Osteoblast (primary cell): ENCODE results near the gene MEX3A. TPM values are rescaled to one million over a fixed set of nuclear protein-coding genes. Genes with fewer than 3 reads are reported as not detected.
A peak's percentile ranks its signal among the peaks of the same experiment; 100 is the strongest.

Experiments
- DNase-seq: peaks from one replicate; pipeline ENCODE4 v3.0.0; 2011; ENCODE audit warnings: low spot score, mixed read lengths; ENCODE audit not compliant: insufficient read length; ENCODE audit errors: missing footprints
- H2AFZ ChIP-seq: 2 replicates; pipeline ENCODE4 v1.6.0; 2011; ENCODE audit warnings: mild to moderate bottlenecking, low read length
- H3K27ac ChIP-seq: 2 replicates; pipeline ENCODE4 v1.5.1; 2011; ENCODE audit warnings: mild to moderate bottlenecking, low read depth, low read length, moderate library complexity
- H3K27me3 ChIP-seq: 2 replicates; pipeline ENCODE4 v1.6.0; 2012; ENCODE audit warnings: mild to moderate bottlenecking, control low read depth, inconsistent platforms, low read length, moderate library complexity; ENCODE audit not compliant: insufficient read depth
- H3K36me3 ChIP-seq: 2 replicates; pipeline ENCODE4 v1.5.1; 2011; ENCODE audit warnings: mild to moderate bottlenecking, low read length, control low read depth, moderate library complexity; ENCODE audit not compliant: insufficient read depth
- H3K4me1 ChIP-seq: 2 replicates; pipeline ENCODE4 v1.5.1; 2011; ENCODE audit warnings: mild to moderate bottlenecking, low read length, control low read depth, moderate library complexity; ENCODE audit not compliant: insufficient read depth
- H3K4me2 ChIP-seq: 2 replicates; pipeline ENCODE4 v1.6.0; 2011; ENCODE audit warnings: mild to moderate bottlenecking, low read length; ENCODE audit not compliant: insufficient read depth
- H3K4me3 ChIP-seq: fragments of 200-600 bp; sonication (generic); 3 replicates; pipeline ENCODE4 v1.5.1; 2012; ENCODE audit warnings: mild to moderate bottlenecking, low read length, inconsistent platforms; ENCODE audit not compliant: insufficient read depth
- H3K79me2 ChIP-seq: 2 replicates; pipeline ENCODE4 v1.6.0; 2012; ENCODE audit warnings: mild to moderate bottlenecking, low read length, control low read depth, inconsistent platforms; ENCODE audit not compliant: insufficient read depth
- H3K9me3 ChIP-seq: 2 replicates; pipeline ENCODE4 v1.5.1; 2011; ENCODE audit warnings: low read depth, low read length, control low read depth
- H4K20me1 ChIP-seq: 2 replicates; pipeline ENCODE4 v1.6.0; 2012; ENCODE audit warnings: mild to moderate bottlenecking, low read length, control low read depth; ENCODE audit not compliant: insufficient read depth
- CTCF ChIP-seq: IDR thresholded peaks from 2 replicates; pipeline ENCODE4 v1.5.1; 2011; ENCODE audit warnings: mild to moderate bottlenecking, low read depth, low read length, moderate library complexity; ENCODE audit errors: extremely low read depth
- total RNA-seq: library from RNA; depleted of rRNA; stranded (reverse); fragments of >200 nt; gene quantifications from 2 replicates; pipeline ENCODE4 v1.2.3, GENCODE V29; 2012

The MEX3A gene
- total RNA-seq, 1 donor, result 1.1 TPM

GRCh38 chr1:156078728-156079127 lies 3.5 kb downstream of the MEX3A start:
- peaks cover 10% of the 10 kb centered on the region for H3K4me1 ChIP-seq
- peak; percentile 62 for DNase-seq
- no peak overlapping the region for H3K4me3 ChIP-seq
- H3K36me3 ChIP-seq, result no peaks in the 10 kb centered on the region
- H3K27me3 ChIP-seq, result peaks cover 4% of the 10 kb centered on the region
- no peaks in the 10 kb centered on the region for H4K20me1 ChIP-seq
- no peak overlapping the region for H3K27ac ChIP-seq
- H3K4me2 ChIP-seq, result no peak overlapping the region
- no peaks in the 10 kb centered on the region for H3K79me2 ChIP-seq
- H3K9me3 ChIP-seq, result no peaks in the 10 kb centered on the region
- no peak for TF ChIP-seq CTCF
- no peak overlapping the region for H2AFZ ChIP-seq

- TF ChIP-seq CTCF, result no peak
- Histone ChIP-seq H3K79me2 (no peaks in the 10 kb centered on the region), H3K27me3 (peaks cover 4% of the 10 kb centered on the region), H3K9me3 (no peaks in the 10 kb centered on the region), H3K4me3 (no peak overlapping the region), H2AFZ (no peak overlapping the region), H3K36me3 (no peaks in the 10 kb centered on the region), H4K20me1 (no peaks in the 10 kb centered on the region), H3K4me1 (peaks cover 9% of the 10 kb centered on the region), H3K27ac (no peak overlapping the region), H3K4me2 (no peak overlapping the region)
- peak; percentile 67 for DNase-seq
Observed at GRCh38 chr1:156077430-156077760, 4.9 kb downstream of the MEX3A start.

- TF ChIP-seq CTCF, result no peak
- Histone ChIP-seq H3K36me3 (no peaks in the 10 kb centered on the region), H3K4me3 (peak overlapping the region; percentile 13), H3K4me1 (peaks cover 9% of the 10 kb centered on the region), H3K4me2 (no peak overlapping the region), H4K20me1 (no peaks in the 10 kb centered on the region), H3K79me2 (no peaks in the 10 kb centered on the region), H3K27me3 (peaks cover 4% of the 10 kb centered on the region), H2AFZ (no peak overlapping the region), H3K9me3 (no peaks in the 10 kb centered on the region), H3K27ac (no peak overlapping the region)
- DNase-seq, result peak; percentile 72
Observed at GRCh38 chr1:156076609-156077429, 5.4 kb downstream of the MEX3A start.

GRCh38 chr1:156075775-156076204 lies 6.5 kb downstream of the MEX3A start:
- H3K4me3 ChIP-seq, result no peak overlapping the region
- peaks cover 2% of the 10 kb centered on the region for H3K4me1 ChIP-seq
- H3K9me3 ChIP-seq, result no peaks in the 10 kb centered on the region
- H3K79me2 ChIP-seq, result no peaks in the 10 kb centered on the region
- no peaks in the 10 kb centered on the region for H3K36me3 ChIP-seq
- H3K27me3 ChIP-seq, result no peaks in the 10 kb centered on the region
- H4K20me1 ChIP-seq, result no peaks in the 10 kb centered on the region
- H2AFZ ChIP-seq, result no peak overlapping the region
- no peak overlapping the region for H3K27ac ChIP-seq
- H3K4me2 ChIP-seq, result no peak overlapping the region
- no peak for TF ChIP-seq CTCF
- DNase-seq, result peak; percentile 56
